Hindlimb muscle (tissue), 1 donor: ENCODE data around the gene CITED2. TPM values are rescaled to one million over a fixed set of nuclear protein-coding genes. Genes with fewer than 3 reads are reported as not detected.

ENCODE experiments used
- DNase-seq: peaks from one replicate; pipeline ENCODE4 v3.0.0-alpha.2; 2013
- polyA plus RNA-seq: library from polyadenylated mRNA; unstranded; fragments of 120-200 nt; gene quantifications from one replicate; pipeline ENCODE4 v1.2.1, GENCODE V29; 2013; ENCODE audit not compliant: insufficient read length

CITED2 gene
- polyA plus RNA-seq, 1 donor: 93.0 TPM

DNA sequence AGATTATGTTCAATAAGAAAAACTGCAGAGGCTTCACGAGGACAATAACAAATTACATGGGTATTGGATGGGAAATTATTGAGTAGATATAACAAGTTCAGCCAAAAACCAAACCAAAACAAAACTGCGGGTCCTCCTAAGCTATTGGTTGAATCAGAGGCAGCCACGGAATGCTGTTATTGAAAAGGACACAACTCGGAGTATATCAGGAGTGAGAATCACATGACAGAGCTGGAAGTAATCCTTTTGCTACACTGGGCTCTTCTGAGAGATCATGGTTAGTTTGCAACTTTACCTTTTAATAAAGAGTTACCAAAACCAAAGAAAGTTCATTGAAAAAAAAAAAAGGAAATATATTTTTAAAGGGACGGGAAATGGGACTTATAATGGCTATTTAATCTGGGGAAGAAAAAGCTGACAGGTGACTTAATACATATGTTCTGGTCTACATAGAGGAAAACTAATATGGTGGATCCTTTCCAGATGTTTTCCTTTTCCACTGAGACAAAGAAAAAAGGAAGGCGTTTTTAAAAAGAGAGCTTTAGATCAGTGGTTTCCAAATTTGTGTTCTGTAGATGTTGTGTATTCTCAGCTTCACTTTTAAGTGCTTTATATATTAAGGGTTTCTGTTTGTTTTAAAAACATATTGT, 6.9 kb upstream of the CITED2 start:
- DNase-seq: no peak

DNA sequence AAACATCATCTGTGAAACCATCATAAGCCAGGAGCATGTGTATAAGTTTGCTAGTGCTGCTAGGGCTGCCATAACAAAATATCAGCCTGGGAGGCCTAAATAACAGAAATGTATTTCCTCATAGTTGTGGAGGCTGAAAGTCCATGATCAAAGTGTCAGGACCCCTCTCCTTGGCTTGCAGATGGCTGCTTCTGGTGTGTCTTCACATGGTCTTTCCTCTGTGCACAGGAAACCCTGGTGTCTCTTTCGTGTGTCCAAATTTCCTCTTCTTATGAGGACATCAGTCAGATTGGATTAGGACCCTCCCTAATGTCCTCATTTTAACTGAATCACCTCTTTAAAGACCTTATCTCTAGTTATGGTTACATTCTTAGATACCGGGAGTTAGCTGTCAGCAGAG, 6.2 kb upstream of the CITED2 start:
- DNase-seq: no peak

DNA sequence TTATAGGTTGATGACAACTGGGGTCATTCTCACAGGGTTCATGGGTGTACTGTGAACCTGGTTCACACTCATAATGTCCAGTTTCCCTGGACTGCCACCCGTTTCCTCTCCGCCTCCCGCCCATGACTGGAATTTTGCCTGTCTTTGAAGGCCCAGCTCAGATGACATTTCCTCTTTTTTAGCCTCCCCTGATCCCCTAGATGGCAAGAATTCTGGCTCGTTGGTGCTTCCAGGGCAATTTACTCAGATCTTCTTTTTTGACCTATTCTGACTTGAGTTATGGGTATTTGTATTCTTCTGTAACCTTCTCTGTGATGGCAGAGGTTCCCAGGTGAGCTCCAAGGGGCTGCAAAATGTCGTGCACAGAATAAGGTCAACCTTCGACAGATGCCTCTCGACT, 5.7 kb upstream of the CITED2 start:
- DNase-seq: no peak

DNA sequence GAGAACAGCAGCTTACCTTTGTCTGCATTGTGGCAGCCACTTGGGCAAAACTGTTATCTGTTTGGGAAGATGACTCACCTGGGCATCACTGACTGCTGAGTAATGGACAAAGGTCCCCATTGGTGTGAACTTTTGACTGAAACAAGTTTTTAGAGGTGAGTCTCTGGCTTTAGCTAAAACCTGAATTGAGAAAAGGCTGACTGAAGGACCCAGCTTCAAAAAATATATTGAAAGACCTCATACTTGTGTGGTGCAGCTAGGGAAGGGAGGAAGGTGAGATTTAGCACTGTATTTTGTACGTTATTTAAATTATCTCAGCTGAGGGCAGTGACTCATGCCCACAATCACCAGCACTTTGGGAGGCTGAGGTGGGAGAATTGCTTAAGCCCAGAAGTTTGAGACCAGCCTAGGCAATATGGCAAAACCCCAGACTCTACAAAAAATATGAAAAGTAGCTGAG, 4.5 kb upstream of the CITED2 start:
- no peak for DNase-seq

DNA sequence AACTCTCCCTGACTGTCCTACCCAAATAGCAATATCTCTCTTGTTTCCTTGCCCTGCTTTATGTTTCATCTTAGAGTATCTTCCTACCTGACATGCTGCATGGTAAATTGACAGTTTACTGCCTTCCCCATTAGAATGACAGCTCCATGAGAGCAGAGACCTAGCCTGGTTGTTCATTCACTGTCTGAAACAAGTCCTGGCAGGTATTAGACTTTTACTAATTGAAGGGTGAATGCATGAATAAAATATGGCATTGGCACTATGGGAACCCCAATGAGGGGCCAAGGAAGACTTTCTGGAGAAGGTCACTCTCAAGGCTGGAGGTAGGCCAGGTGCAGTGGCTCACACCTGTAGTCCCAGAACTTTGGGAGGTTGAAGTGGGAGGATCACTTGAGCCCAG, 3.8 kb upstream of the CITED2 start:
- no peak for DNase-seq

DNA sequence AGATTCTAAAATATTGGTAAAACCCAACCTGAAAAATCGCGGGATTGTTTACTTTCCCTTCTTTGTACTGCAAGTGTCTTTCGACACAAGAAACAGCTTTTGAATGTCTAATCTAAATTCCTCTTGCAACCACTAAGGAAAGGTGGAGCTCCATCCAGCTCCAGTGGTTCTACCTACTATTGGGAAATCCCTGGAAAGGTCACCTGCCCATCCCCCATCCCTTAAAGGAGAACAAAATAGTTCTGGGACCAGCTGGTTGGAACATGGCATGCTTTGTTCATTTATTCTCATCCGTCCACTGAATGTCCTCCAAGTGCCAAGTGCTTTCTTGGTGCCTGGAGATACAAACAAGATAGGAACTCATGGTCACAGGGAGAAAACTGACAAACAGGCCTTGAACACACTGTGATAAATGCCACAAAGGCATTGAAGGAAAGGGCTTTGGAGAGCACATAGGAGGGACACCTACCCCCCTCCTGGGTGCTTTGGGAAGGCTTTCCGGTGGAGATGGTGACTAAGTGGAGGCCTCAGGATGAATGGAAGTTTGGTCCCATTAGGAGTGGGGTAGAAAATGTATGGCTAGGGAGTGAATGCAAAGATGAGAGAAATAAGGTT, 2.3 kb upstream of the CITED2 start:
- DNase-seq: no peak

DNA sequence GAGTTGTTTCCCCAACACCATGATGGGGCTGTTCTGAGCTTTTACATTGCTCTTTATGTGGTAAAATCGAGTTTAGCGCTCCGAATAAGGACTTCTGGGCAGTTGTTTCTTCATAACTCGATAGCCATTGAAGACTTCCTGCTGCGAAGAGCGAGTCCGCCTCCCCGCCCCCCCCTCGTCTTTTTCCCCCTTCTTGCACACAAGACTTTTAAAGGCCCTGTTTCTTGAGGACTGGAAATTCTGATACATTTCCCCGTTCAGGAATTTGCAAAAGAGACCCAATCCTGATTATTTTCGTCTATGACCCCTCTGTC, 1.5 kb upstream of the CITED2 start:
- DNase-seq: peak; percentile 80

DNA sequence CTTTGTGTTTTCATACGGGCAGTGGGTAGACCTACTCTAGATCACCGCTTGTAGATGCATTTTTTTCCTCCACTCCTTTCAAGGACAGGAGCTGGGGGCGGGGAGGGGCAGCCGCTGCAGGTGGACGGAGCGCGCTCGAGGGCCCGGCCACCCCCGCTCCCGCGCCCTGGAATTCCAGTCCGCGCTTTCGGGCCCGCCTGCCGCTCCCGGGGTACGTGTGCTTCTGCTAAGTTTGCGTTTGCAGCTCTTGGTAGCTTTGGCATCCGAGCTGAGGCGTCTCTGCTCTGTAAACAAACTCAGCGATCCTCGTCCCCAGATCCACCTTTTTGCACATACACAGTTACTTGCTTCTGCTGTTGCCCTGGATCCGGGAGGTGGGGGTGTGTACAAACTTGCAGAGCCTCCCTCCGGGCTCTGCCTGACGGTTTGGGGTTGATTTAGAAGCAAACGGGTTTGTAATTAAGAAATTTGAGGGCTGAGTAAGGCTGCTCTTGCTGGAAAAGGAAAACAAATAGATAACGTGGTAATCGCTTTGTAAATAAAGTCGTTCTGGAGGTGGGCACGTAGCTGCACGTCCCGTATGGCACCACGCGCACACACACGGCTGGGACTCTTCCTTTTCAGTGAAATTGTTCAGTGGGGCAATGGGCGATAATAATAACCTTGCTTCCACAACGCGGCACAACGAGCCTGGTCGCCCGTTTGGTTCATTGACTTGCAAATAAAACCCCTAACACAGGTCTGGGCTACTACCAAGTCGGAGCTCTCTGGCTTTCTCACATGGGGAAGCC, 973 bp upstream of the CITED2 start:
- peak; percentile 93 for DNase-seq

DNA sequence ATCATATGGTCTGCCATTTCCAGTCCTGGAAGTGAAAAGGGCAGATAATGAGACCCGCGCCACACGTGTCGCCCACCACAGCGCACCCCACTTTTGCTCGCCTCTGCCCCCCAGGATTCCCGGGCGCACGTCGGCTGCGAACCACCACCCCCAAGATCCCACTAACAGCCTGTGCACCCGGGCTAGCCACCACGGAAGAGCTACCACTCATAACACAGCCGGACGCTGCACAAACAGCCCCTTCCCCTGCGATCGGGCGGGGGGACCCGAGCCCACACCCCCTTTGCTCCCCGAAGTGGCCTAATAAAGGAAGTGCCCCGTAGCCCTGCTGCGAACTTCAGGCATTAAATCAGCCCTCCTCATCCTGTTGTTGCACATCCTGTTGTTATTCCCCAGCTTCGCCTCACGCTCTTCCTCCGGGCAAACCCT, 506 bp downstream of the CITED2 start:
- peak; percentile 51 for DNase-seq

DNA sequence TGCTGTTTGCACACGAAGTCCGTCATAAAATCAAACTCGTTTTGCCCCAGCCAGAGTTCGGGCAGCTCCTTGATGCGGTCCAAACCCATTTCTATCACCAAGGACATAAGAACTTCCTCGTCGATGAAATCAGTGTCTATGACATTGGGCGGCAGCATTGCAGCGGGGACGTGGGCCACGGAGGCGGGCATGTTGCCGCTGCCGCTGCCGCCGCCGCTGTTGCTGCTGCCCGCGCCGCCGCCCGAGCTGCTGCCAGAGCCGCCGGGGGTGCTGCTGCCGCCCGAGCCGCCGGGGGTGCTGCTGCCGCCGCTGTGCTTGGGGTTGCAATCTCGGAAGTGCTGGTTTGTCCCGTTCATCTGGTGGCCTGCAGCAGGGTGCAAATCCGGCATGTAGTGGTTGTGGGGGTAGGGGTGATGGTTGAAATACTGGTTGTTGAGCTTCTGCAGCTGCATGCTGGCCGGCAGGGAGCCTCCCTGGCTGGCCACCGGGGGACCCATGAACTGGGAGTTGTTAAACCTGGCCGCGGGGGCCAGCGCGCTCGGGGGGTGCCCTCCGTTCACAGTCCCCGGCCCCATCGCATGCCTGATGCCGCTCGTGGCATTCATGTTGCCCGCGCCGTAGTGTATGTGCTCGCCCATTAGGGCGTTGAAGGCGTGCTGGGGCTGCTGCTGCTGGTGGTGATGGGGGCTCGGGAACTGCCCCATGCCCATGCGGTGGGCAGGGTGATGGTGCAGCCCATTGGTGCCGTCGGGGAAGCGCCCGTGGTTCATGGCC, 1.1 kb downstream of the CITED2 start:
- DNase-seq: peak; percentile 66

DNA sequence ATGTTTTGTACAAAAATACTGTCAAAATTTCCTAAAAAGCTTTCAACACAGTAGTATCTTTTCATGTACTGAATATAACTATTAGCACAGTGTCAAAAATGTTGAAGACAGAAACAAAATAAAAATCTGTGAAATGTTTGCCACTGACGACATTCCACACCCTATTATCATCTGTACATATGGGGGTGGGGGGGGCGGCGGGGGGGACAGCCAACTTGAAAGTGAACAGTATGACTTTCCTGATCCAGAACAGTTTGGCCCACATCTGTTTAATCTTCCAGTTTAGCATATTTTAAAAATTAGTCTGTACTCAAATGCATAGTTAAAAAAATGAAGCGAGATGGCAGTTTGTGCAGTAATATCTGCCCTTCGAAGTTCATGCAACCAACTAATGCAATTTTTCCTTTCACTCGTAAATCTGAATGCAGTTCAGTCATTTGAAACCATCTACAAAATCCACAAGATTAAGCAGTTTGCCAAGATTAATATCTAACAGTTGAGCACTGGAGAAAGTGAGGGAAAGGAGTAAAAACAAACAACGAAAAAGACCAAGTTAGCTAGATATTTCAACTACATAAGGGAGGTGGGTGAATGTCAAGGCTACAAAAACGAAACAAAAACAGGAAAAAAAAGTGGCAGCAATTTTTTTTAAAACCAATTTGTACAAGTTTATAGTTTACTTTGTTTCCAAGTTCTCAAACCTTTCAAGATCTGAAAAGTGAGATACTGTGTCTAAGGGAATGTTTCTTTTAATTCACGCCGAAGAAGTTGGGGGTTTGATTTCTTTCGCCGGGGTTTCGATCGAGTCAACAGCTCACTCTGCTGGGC, 1.9 kb downstream of the CITED2 start:
- DNase-seq: no peak

DNA sequence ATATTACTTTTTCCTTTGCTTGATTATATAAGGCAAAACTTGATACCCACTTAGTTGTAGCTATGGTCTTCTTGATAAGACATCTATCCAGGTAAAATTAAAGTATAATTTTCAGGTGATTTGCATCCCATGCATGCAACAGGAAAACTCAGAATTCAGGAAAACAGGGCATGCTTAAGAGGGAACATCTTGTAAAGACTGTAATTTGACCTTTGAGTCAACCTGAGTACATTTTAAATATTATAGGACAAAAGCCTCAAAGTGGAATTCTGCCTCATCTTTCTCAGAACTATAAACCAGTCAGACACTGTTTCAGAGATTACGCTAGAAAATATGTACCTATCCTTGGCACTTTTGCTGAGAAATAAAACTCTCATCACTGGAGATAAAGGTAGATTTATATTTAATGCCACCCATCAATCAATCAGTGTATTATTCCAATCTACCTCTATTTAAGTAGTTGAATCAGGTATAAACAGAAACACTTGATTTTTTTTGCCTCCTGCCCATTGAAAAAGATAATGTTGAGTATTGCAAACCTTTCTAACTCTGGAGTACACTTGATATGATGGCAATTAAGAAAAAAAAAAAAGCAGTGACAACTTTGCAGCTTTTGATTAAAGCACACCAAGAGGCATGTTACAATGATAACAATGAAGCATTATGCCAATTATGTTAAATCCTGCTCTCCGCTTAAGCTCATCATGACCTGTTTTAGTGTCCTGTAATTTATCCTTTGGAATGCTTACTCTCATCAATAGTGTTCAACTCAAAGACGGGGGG, 2.8 kb downstream of the CITED2 start:
- DNase-seq: no peak

DNA sequence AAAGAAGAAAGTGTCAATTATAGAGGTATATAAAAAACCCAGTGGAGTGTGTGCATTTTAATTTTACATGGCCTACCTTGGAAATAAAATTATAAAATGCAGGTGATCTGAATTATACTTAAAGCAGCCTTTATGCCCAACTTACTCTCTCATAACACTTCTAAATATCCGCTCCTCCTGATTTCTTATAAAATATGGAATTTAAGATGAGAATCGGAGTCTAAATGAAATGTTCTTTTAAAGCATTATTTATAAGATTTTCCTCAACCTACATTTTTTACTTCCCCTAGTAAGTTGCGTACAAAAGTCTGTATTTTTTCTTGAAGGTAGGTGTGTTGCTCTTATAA, 3.5 kb downstream of the CITED2 start:
- DNase-seq: no peak

DNA sequence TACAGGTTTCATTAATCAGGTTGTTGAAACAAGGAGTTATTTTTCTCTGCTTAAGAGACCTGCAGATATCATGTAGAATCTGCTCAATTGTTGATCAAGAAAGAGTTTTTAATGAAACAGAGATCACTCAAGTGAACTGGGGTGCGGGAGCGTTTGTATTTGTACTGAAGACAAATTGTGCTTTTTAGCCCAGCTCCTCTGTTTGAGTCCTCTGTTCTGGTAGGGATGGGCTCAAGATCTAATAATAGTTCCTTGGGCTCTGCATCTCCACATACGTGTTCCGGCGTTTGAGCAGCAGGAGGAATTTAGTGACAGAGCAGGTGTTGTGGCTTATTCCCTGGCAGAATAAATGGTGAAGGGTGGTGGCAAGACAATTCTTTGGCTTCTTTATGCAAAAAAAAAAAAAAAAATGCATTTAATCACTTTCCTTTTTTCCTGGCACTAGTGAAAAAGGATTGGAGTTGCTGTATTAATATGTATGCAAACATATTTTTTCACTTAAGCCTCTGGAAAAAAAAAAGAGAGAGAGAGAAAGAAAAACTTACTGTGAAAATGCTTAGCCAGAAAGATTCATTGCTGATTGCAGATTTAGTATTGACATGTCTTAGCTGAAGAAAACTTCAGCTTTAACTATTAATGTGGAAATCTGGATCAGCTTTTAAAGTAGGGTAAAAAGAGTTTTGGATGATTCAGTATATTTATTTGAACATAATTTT, 4.0 kb downstream of the CITED2 start:
- DNase-seq: peak; percentile 70

DNA sequence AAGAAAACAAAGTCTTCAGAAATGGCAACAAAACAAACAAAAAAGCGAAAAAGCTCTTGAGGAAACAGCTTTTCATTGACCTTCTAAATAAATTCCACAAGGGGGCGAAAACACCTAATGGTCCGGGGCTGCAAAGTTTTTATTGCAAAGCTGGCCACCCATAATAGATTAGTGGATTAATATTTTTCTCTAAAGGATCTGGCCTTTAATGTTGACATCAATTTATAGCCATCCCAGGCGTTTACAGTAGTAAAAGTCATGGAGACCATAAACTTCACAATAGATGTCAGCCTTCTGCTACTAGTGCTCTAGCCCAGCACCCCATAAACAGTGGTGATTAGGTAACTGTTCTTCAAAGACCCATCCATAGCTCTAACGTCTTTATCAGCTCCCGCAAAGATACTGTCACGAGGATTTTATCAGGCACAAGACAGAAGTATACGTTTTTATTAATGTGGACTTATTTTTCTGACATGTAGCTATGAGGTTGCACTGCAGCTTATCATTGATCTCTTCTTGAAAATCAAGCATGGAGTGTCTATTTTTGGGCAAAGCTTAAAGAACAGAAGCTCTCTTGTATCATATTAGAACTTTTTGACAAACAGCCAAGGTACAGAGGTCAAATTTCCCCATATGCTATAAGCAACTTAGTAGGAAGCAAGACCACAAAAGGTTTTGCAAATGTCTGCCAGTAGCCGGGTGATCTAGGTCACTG, 4.7 kb downstream of the CITED2 start:
- no peak for DNase-seq

DNA sequence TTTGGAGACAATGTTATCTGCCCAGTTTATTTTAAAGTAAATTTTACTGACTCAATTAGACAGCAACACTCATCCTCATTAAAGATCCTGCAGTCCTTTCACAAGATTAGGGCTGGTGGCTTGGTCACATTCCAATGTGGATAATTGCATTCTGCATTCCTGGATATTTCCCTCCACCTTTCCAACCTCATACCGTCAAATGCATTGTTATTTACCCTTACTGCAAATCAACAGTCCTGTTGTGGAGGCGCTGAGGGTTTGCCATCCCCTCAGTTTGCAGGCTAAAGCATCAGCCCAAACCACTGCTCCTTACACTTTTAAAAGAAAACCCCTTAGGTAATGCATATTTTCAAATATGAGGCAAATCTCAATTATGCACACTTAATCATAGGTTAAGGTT, 5.4 kb downstream of the CITED2 start:
- DNase-seq: no peak

DNA sequence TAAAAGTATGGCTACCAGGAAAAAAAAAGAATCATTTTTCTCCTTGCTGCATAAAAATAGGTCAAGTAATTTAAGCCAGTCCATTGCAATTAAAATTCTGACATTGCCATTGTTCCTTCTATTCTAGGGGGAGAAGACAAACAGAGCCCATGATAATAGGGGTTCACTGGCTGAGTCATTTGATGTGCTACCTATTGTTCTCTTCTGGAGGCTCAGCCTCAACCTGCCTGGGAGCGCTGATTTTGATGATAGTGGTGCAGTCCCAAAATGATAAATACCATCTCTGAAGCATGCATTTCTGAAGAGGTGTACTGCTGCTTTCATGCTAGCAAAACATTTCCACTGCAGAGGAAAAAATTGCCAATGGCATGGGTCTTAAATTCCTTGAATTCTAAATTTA, 5.8 kb downstream of the CITED2 start:
- no peak for DNase-seq

DNA sequence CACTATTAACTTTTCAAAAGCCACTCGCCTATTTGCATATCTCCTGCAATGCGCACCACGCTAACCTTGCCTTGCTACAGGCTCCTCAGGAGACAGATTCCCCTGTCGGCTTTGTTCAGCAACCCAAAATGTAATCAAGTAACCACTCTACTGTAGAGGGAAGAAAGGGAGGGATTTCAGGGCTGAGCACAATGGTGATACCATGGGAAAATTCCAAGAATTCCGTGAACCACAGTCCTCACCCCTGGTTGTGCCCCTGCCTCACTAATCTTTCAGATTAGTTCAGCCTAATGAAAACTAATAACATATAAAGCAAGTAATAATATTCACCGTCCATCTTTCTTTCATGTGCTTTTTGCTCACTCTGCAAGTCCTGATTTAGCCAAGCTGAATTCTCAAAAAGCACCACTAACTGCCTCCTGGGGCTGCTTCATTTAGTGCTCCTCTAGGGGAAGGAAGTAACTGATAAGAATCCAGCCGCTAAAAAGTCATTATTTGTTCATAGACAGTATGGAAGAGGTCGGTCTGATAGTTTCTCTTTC, 6.6 kb downstream of the CITED2 start:
- DNase-seq: no peak

DNA sequence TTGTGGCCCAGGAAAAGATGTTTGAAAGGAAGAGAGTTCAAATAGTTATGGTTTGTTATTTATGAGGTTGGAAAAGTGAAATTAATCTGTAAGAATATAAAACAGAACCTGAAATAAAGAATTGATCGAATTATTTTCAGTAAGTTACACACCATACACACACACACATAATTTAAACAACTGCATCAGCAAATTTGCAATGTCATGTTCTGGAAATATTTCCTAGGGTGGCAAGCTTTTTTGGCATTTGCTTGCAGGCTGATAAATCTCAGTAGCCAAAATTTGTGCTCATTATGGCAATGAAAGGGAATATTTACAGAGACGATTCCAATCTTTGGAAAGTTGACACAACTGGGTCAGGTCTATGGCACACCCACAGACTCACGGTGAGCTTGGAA, 9.5 kb downstream of the CITED2 start:
- DNase-seq: no peak
